Measurements from ENCODE around the gene C13orf46.

DNA sequence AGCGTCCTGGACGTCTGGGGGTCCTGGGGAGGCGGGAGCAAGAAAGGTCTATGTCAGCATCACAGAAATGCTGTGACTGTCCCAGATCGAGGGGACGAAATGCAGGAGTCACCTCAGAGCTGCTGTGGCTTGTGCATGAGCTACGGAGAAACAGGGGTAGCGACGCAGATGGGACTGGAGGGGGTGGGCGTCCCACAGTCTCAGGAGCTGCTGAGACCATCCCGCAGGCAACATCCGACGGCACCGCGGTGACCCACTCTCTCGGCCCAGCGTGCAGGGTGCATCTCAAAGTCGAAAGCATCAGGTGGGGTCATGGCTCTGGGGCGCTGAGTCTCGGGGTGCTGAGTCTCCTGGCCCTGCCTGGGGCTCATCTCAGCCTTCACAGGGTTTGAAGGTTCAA is 37.4 kb upstream of the C13orf46 start:
- no peak for TF ChIP-seq CTCF (IDR thresholded peaks at IDR 0.05)
- TF ChIP-seq EZH2 (IDR thresholded peaks at IDR 0.05; ENCODE audit: borderline replicate concordance, insufficient read depth, low read depth, low read length, poor library complexity, severe bottlenecking): no peak

Data from B cell (primary cell).